Prostate gland (tissue), 2 donors: ENCODE measurements around the gene ADH4. TPM values are rescaled to one million over a fixed set of nuclear protein-coding genes. Genes with fewer than 3 reads are reported as not detected.

Experiments
- DNase-seq: peaks from one replicate; pipeline ENCODE4 v3.0.0-alpha.2; 2019; ENCODE audit warnings: low spot score
- H3K27ac ChIP-seq, 2 donors: fragments of 200-600 bp; sonication (generic); 2 replicates each; pipeline ENCODE4 v1.5.1; 2017 to 2019
- H3K27me3 ChIP-seq: fragments of 200-600 bp; sonication (generic); replicated peaks from 2 replicates; pipeline ENCODE4 v1.5.1; 2019; ENCODE audit not compliant: insufficient read depth
- H3K36me3 ChIP-seq, 2 donors: fragments of 200-600 bp; sonication (generic); 1 replicate in 1 of 2; 2 replicates in 1 of 2; pipeline versions ENCODE4 v1.5.1 to v1.8.1; 2017 to 2019
- H3K4me1 ChIP-seq: fragments of 200-600 bp; sonication (generic); replicated peaks from 2 replicates; pipeline ENCODE4 v1.5.1; 2019
- H3K4me3 ChIP-seq, 2 donors: fragments of 200-600 bp; sonication (generic); 2 replicates each; pipeline ENCODE4 v1.5.1; 2017 to 2019
- H3K9me3 ChIP-seq: fragments of 200-600 bp; sonication (generic); 2 replicates; pipeline ENCODE4 v1.5.1; 2017
- CTCF ChIP-seq, 4 experiments: fragments of 200-600 bp in 2 of 4; fragments of 450-650 bp in 2 of 4; sonication (generic) in 2 of 4; IDR thresholded peaks; 1 replicate in 3 of 4; 2 replicates in 1 of 4; pipeline ENCODE4 v1.5.1; 2016 to 2019; ENCODE audit warnings: antibody characterized with exemption in 4 of 4, mild to moderate bottlenecking in 2 of 4, moderate library complexity in 2 of 4
- POLR2A ChIP-seq: fragments of 450-650 bp; IDR thresholded peaks from one replicate; pipeline ENCODE4 v1.6.1; 2016; ENCODE audit warnings: antibody characterized with exemption, mild to moderate bottlenecking
- POLR2AphosphoS5 ChIP-seq: sonication (generic); formaldehyde crosslinking; IDR thresholded peaks from one replicate; pipeline ENCODE4 v1.6.1; 2017; ENCODE audit warnings: antibody characterized with exemption
- WGBS: methylation state at CpG from one replicate; pipeline ENCODE4 v1.1.5; 2018; 5-methylcytosine and 5-hydroxymethylcytosine counted together
- intact Hi-C: fragments of 100-400 bp; cut with DNase I; formaldehyde crosslinking; loops from one replicate; pipeline ENCODE4 v1.14.2; 2022
- total RNA-seq, 2 donors: library from RNA; depleted of rRNA; stranded (reverse); fragments of >200 nt; gene quantifications; one replicate each; pipeline ENCODE4 v1.1.0, GENCODE V29; 2016

Gene ADH4
- total RNA-seq, 2 donors from 2014 or later, result not detected

DNA sequence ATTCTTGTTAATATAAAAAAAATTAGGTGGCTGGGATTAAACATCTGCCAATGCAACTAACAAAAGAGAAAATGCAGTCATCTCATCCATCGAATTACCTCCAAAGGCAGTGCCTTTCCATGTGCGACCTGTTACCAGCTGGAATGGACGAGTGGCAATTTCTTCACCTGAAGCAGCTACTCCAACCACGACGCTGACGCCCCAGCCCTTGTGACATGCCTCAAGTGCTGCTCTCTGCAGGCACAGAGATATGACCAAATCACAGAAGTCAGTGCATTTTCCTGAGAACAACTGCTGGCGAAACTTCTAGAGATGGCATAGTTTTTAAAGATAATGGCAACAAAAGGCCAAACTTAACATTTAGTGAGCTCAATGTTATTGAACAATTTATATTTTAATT, 69.3 kb downstream of the ADH4 start:
- H3K27ac ChIP-seq, result no peak overlapping the region
- no peak for DNase-seq
- no peaks in the 10 kb centered on the region for H3K27me3 ChIP-seq
- H3K4me1 ChIP-seq, result no peaks in the 10 kb centered on the region
- 90% methylated on average over 7 of the region's 7 CpGs for WGBS
- TF ChIP-seq POLR2AphosphoS5 (no peak), CTCF (IDR thresholded peaks at IDR 0.05) (no peak), POLR2A (no peak)
- H3K36me3 ChIP-seq, result peaks cover 0 to 6% of the 10 kb centered on the region in 2 donors
- no peaks in the 10 kb centered on the region for H3K9me3 ChIP-seq
- no peak overlapping the region for H3K4me3 ChIP-seq
- intact Hi-C loops, result no loop called here

Other genes with a start within 250 kb of the ADH4 start
- 10 to 100 TPM; 46.8 to 70.9 TPM for gene EIF4E, start 215.2 kb downstream of the ADH4 start, total RNA-seq
- gene METAP1, start 148.6 kb downstream of the ADH4 start, total RNA-seq, result 10 to 100 TPM; 55.3 to 70.1 TPM
- gene ADH5, start 55.5 kb downstream of the ADH4 start, total RNA-seq, result 100 to 1,000 TPM; 127 to 149 TPM
- gene ADH6, start 74.9 kb upstream of the ADH4 start, total RNA-seq, result not detected
- gene ADH1A, start 146.7 kb upstream of the ADH4 start, total RNA-seq, result under 1 TPM in 1 of 2 donors, not detected in 1; 0.40 TPM
- gene ADH1B, start 177.1 kb upstream of the ADH4 start, total RNA-seq, result 10 to 100 TPM; 12.8 to 17.3 TPM
- 10 to 100 TPM in 1 of 2 donors, 1 to 10 TPM in 1; 1.7 to 14.5 TPM for gene ADH1C, start 208.4 kb upstream of the ADH4 start, total RNA-seq